HCT116 (cell line): ENCODE data around the gene KY. TPM values are rescaled to one million over a fixed set of nuclear protein-coding genes. Genes with fewer than 3 reads are reported as not detected.

Source experiments
- ATAC-seq: fragments of 200-7000 bp; cut with Tn5 transposase; 2 replicates; pipeline ENCODE4 v1.9.1; 2020; ENCODE audit warnings: mild to moderate bottlenecking, moderate library complexity
- BruUV-seq: library from RNA; stranded (reverse); fragments of 400-500 nt; replicated peaks from 2 replicates; lab custom pipeline; 2021; lab: Mats Ljungman, UMichigan
- CTCF ChIA-PET: fragments of 300-600 bp; sonication (Branson Sonifier 250); formaldehyde crosslinking; loops from one replicate; lab custom pipeline; 2021; ENCODE audit warnings: antibody characterized with exemption; lab: Charles Lee
- POLR2A ChIA-PET: fragments of 300-600, 350-600 bp; sonication (Branson Sonifier 250); formaldehyde crosslinking; loops from one replicate; lab custom pipeline; 2021; ENCODE audit warnings: antibody characterized with exemption; lab: Charles Lee
- RAD21 ChIA-PET, 2 experiments: fragments of 300-600 bp; sonication (Branson Sonifier 250); formaldehyde crosslinking; loops; one replicate each; lab custom pipeline; 2023; ENCODE audit warnings: low total read pairs in 2 of 2; ENCODE audit not compliant: uncharacterized antibody in 2 of 2, unreplicated experiment in 2 of 2, low non-redundant PET in 1 of 2; lab: Charles Lee
- DNase-seq: peaks from one replicate; pipeline ENCODE4 v3.0.0-alpha.2; 2010; ENCODE audit warnings: low read depth, low spot score
- H2AFZ ChIP-seq: fragments of 200-600 bp; shearing (Covaris generic), sonication (generic); 2 replicates; pipeline ENCODE4 v1.6.1; 2017; ENCODE audit warnings: low read depth, mixed run types, mixed read lengths, antibody characterized with exemption, low read length; ENCODE audit not compliant: poor library complexity, severe bottlenecking
- H3K27ac ChIP-seq: 2 replicates; pipeline ENCODE4 v1.5.1; 2012; ENCODE audit warnings: low read depth, low read length
- H3K27me3 ChIP-seq: fragments of 200-600 bp; sonication (generic); 2 replicates; pipeline ENCODE4 v1.6.1; 2016; ENCODE audit warnings: mixed run types, low read length, mixed read lengths; ENCODE audit not compliant: insufficient read depth
- H3K36me3 ChIP-seq, 2 experiments: fragments of 200-500 bp in 1 of 2; fragments of 200-600 bp in 1 of 2; sonication (Bioruptor generic) in 1 of 2; sonication (generic) in 1 of 2; 2 replicates each; pipeline versions ENCODE4 v1.5.1 to v1.6.1; 2014 to 2016; ENCODE audit warnings: low read length in 2 of 2, inconsistent platforms in 1 of 2, mixed read lengths in 1 of 2, mixed run types in 1 of 2; ENCODE audit not compliant: insufficient read depth in 2 of 2, control insufficient read depth in 1 of 2
- H3K4me1 ChIP-seq, 2 experiments: fragments of 200-600 bp in 1 of 2; sonication (generic) in 1 of 2; 2 replicates each; pipeline versions ENCODE4 v1.5.1 to v1.6.1; 2012 to 2017; ENCODE audit warnings: low read length in 2 of 2, inconsistent platforms in 1 of 2, mild to moderate bottlenecking in 1 of 2, mixed read lengths in 1 of 2, mixed run types in 1 of 2, moderate library complexity in 1 of 2; ENCODE audit not compliant: insufficient read depth in 2 of 2, control insufficient read depth in 1 of 2
- H3K4me2 ChIP-seq: fragments of 200-600 bp; sonication (generic); 2 replicates; pipeline ENCODE4 v1.6.1; 2017; ENCODE audit warnings: mixed run types, low read length, mixed read lengths
- H3K4me3 ChIP-seq, 2 experiments: fragments of 200-600 bp in 1 of 2; sonication (generic) in 1 of 2; replicated peaks in 1 of 2; 2 replicates each; pipeline ENCODE4 v1.5.1; 2011 to 2016; ENCODE audit warnings: low read length in 2 of 2, control low read depth in 1 of 2, low read depth in 1 of 2, mild to moderate bottlenecking in 1 of 2, mixed read lengths in 1 of 2, mixed run types in 1 of 2
- H3K79me2 ChIP-seq: fragments of 200-600 bp; sonication (generic); 2 replicates; pipeline ENCODE4 v1.6.1; 2017; ENCODE audit warnings: mild to moderate bottlenecking, mixed run types, low read length, moderate library complexity, mixed read lengths; ENCODE audit not compliant: insufficient read depth
- H3K9ac ChIP-seq: fragments of 200-600 bp; sonication (generic); 2 replicates; pipeline ENCODE4 v1.6.1; 2016; ENCODE audit warnings: low read length, mixed read lengths
- H3K9me2 ChIP-seq: fragments of 200-600 bp; sonication (generic), shearing (Covaris generic); 2 replicates; pipeline ENCODE4 v1.6.1; 2017; ENCODE audit warnings: mixed run types, mild to moderate bottlenecking, moderate library complexity; ENCODE audit not compliant: insufficient read depth
- H3K9me3 ChIP-seq, 2 experiments: fragments of 200-500 bp in 1 of 2; fragments of 200-600 bp in 1 of 2; sonication (Bioruptor generic) in 1 of 2; sonication (generic) in 1 of 2; 2 replicates each; pipeline ENCODE4 v1.6.1; 2014 to 2017; ENCODE audit warnings: low read length in 2 of 2, mixed read lengths in 2 of 2, inconsistent platforms in 1 of 2, low read depth in 1 of 2, mild to moderate bottlenecking in 1 of 2, mixed run types in 1 of 2, moderate library complexity in 1 of 2; ENCODE audit not compliant: control insufficient read depth in 1 of 2, insufficient read depth in 1 of 2
- H4K20me1 ChIP-seq: fragments of 200-600 bp; sonication (generic), shearing (Covaris generic); 2 replicates; pipeline ENCODE4 v1.6.1; 2017; ENCODE audit warnings: mixed run types, mild to moderate bottlenecking, moderate library complexity; ENCODE audit not compliant: insufficient read depth
- CBX3 ChIP-seq: IDR thresholded peaks from 2 replicates; pipeline ENCODE4 v1.6.1; 2012; ENCODE audit warnings: low read depth
- CEBPB ChIP-seq: IDR thresholded peaks from 2 replicates; pipeline ENCODE4 v1.6.1; 2012; ENCODE audit warnings: low read depth
- ELF1 ChIP-seq: IDR thresholded peaks from 2 replicates; pipeline ENCODE4 v1.6.1; 2012; ENCODE audit warnings: low read depth, borderline replicate concordance
- EZH2 ChIP-seq: fragments of 200-600 bp; sonication (generic); IDR thresholded peaks from 2 replicates; pipeline ENCODE4 v1.6.1; 2017; ENCODE audit warnings: antibody characterized with exemption, mixed run types
- EZH2phosphoT487 ChIP-seq: fragments of 200-600 bp; IDR thresholded peaks from 2 replicates; pipeline ENCODE4 v1.6.1; 2018; ENCODE audit warnings: antibody characterized with exemption, borderline replicate concordance
- FOSL1 ChIP-seq: IDR thresholded peaks from 2 replicates; pipeline ENCODE4 v1.6.1; 2012; ENCODE audit warnings: low read depth
- JUND ChIP-seq: IDR thresholded peaks from 2 replicates; pipeline ENCODE4 v1.6.1; 2012
- POLR2A ChIP-seq: IDR thresholded peaks from 2 replicates; pipeline ENCODE4 v1.7.0; 2011; ENCODE audit warnings: borderline replicate concordance; ENCODE audit not compliant: insufficient read depth, insufficient read length; ENCODE audit errors: extremely low read depth
- RAD21 ChIP-seq: IDR thresholded peaks from 2 replicates; pipeline ENCODE4 v1.6.1; 2012; ENCODE audit warnings: low read depth, mild to moderate bottlenecking
- SP1 ChIP-seq: IDR thresholded peaks from 2 replicates; pipeline ENCODE4 v1.6.1; 2012; ENCODE audit warnings: low read depth
- TCF7L2 ChIP-seq: IDR thresholded peaks from 2 replicates; pipeline ENCODE4 v1.7.0; 2011; ENCODE audit warnings: borderline replicate concordance, inconsistent platforms; ENCODE audit not compliant: insufficient read depth, insufficient read length; ENCODE audit errors: extremely low read depth
- YY1 ChIP-seq: IDR thresholded peaks from 2 replicates; pipeline ENCODE4 v1.6.1; 2011; ENCODE audit warnings: low read length, low read depth, moderate library complexity, mild to moderate bottlenecking; ENCODE audit not compliant: insufficient replicate concordance; ENCODE audit errors: extremely low read depth
- ZFX ChIP-seq: fragments of 450-650 bp; IDR thresholded peaks from 2 replicates; pipeline ENCODE4 v1.6.1; 2017
- intact Hi-C: fragments of 100-400 bp; cut with micrococcal nuclease; formaldehyde crosslinking; loops from 2 replicates; pipeline ENCODE4 v1.10.0; 2022
- total RNA-seq: library from RNA; stranded (reverse); gene quantifications from one replicate; pipeline ENCODE4 v1.2.1, GENCODE V29; 2021; ENCODE audit not compliant: unreplicated experiment
- TF ChIP-seq, protein P1 (sequence below): IDR thresholded peaks from 2 replicates; pipeline ENCODE4 v1.6.1; 2011; ENCODE audit warnings: mild to moderate bottlenecking, low read length, moderate library complexity; ENCODE audit not compliant: insufficient replicate concordance; ENCODE audit errors: extremely low read depth
- TF ChIP-seq, protein P2 (sequence below): IDR thresholded peaks from 2 replicates; pipeline ENCODE4 v1.6.1; 2012
- TF ChIP-seq, protein P3 (sequence below), 3 experiments: fragments of 200-600 bp in 1 of 3; sonication (generic) in 1 of 3; IDR thresholded peaks in 2 of 3; conservative IDR thresholded peaks in 1 of 3; 2 replicates each; pipeline ENCODE4 v1.5.1; 2012 to 2017; ENCODE audit warnings: low read depth in 2 of 3, low read length in 2 of 3, antibody characterized with exemption in 1 of 3, borderline replicate concordance in 1 of 3, control low read depth in 1 of 3, mild to moderate bottlenecking in 1 of 3, mixed read lengths in 1 of 3, mixed run types in 1 of 3, moderate library complexity in 1 of 3; ENCODE audit not compliant: insufficient read depth in 1 of 3

Gene KY
- total RNA-seq, 1 experiment from 2014 or later = not detected

DNA sequence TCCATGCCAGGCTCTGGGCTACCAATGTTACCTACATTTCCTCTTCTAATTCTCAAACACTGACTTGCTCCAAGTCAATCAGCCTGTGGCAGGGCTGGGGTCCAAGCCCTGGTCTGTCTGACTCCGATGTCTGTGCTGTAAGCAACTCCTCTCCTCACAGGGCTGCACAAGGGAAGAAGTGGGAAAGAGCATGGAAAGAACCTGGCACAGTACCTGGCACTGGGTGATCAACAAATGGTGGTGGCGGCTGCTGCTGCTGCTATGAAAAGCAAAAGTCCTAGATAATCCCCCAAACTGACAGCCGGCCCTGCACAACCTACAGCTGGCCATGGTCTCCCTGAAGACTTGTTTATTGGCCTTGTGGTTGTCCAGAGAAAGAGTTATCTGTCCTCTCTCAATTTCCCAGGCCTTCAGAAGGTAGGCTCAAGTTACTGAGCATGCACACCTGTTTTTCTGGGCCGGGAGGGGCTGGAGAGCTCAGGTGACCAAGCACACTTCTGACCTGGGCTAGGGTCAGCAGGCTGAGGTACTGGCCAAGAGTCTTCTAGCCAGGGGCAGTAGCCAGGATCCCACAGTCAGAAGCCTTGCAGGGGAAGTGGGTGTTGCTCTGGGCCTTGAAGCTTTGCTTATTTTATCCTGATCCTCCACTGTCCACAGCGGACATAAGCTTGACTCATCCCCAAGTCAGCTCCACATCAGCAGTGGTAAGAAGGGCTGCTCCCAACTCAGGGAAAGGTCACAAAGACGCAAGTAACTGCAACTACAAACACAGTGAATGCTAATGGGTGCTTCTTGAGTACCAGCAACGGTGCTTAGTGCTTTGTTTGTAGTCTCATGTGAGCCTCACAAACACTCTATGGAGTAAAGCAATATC is 35.3 kb upstream of the KY start:
- H4K20me1 ChIP-seq = no peaks in the 10 kb centered on the region
- BruUV-seq = no TSS peak
- H3K9me3 ChIP-seq = no peaks in the 10 kb centered on the region
- CTCF ChIA-PET = no interaction called here
- ATAC-seq (no peak), DNase-seq (no peak)
- no peak overlapping the region for H3K9ac ChIP-seq
- no peaks in the 10 kb centered on the region for H3K4me1 ChIP-seq
- no peaks in the 10 kb centered on the region for H3K36me3 ChIP-seq
- TF ChIP-seq EZH2phosphoT487 (no peak), RAD21 (no peak), JUND (no peak), YY1 (no peak), CEBPB (no peak), EZH2 (no peak)
- H3K79me2 ChIP-seq = no peaks in the 10 kb centered on the region
- POLR2A ChIA-PET = no interaction called here
- no peaks in the 10 kb centered on the region for H3K9me2 ChIP-seq
- RAD21 ChIA-PET = no interaction called here
- H3K4me3 ChIP-seq = no peak overlapping the region
- peaks cover 25% of the 10 kb centered on the region for H3K27me3 ChIP-seq
- no peak overlapping the region for H3K27ac ChIP-seq
- no peak overlapping the region for H3K4me2 ChIP-seq
- no peak overlapping the region for H2AFZ ChIP-seq
- intact Hi-C loops = no loop called here

DNA sequence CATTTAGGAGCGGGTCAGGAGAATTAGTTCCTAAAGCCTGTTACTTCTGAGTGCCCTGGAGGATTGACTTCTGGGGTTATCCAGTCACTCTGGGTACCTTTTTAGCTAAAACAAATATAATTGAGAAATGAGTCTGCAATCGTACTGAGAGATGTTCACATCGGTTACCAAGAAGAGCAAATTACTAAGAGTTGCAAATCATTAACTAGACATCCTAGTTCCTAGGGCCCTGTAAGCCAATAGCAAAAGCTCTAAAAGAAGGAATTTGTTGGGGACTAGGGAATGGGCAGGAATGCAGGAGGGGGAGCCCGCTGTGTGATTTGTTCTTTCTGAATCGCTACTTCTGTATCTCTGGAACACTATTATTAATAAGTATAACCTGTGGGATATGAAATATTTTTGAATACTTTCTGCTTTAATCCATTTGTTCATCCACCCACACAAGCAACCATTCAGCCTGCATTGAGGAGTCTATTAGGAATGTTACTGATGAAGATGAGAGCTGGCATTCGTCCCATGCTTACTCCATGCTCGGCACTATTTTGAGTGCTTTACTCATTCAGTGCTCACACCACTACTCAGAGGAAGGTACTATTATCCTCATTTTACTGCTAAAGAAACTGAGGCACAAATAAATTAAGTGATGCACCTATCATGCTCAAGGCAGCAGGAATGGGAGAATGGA is 31.5 kb upstream of the KY start:
- POLR2A ChIA-PET = no interaction called here
- peaks cover 13% of the 10 kb centered on the region; the same call in 1 of the 2 replicates for H3K27me3 ChIP-seq
- RAD21 ChIA-PET = no interaction called here
- no peaks in the 10 kb centered on the region for H4K20me1 ChIP-seq
- no peak overlapping the region for H3K4me2 ChIP-seq
- BruUV-seq = no TSS peak
- H3K4me1 ChIP-seq = no peaks in the 10 kb centered on the region
- no peaks in the 10 kb centered on the region for H3K9me2 ChIP-seq
- H3K36me3 ChIP-seq = no peaks in the 10 kb centered on the region
- CTCF ChIA-PET = no interaction called here
- no peaks in the 10 kb centered on the region for H3K9me3 ChIP-seq
- no peak overlapping the region for H3K4me3 ChIP-seq
- no peak overlapping the region for H3K9ac ChIP-seq
- ATAC-seq (no peak), DNase-seq (no peak)
- H2AFZ ChIP-seq = no peak overlapping the region
- no peak overlapping the region for H3K27ac ChIP-seq
- intact Hi-C loops = no loop called here
- no peaks in the 10 kb centered on the region for H3K79me2 ChIP-seq
- TF ChIP-seq CEBPB (no peak), CBX3 (no peak), TCF7L2 (no peak), SP1 (no peak), ELF1 (no peak), ZFX (no peak), FOSL1 (no peak), POLR2A (no peak)
- TF ChIP-seq, protein P1, sequence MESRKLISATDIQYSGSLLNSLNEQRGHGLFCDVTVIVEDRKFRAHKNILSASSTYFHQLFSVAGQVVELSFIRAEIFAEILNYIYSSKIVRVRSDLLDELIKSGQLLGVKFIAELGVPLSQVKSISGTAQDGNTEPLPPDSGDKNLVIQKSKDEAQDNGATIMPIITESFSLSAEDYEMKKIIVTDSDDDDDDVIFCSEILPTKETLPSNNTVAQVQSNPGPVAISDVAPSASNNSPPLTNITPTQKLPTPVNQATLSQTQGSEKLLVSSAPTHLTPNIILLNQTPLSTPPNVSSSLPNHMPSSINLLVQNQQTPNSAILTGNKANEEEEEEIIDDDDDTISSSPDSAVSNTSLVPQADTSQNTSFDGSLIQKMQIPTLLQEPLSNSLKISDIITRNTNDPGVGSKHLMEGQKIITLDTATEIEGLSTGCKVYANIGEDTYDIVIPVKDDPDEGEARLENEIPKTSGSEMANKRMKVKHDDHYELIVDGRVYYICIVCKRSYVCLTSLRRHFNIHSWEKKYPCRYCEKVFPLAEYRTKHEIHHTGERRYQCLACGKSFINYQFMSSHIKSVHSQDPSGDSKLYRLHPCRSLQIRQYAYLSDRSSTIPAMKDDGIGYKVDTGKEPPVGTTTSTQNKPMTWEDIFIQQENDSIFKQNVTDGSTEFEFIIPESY = no peak
- TF ChIP-seq, protein P2, sequence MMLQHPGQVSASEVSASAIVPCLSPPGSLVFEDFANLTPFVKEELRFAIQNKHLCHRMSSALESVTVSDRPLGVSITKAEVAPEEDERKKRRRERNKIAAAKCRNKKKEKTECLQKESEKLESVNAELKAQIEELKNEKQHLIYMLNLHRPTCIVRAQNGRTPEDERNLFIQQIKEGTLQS = no peak
- TF ChIP-seq, protein P3, sequence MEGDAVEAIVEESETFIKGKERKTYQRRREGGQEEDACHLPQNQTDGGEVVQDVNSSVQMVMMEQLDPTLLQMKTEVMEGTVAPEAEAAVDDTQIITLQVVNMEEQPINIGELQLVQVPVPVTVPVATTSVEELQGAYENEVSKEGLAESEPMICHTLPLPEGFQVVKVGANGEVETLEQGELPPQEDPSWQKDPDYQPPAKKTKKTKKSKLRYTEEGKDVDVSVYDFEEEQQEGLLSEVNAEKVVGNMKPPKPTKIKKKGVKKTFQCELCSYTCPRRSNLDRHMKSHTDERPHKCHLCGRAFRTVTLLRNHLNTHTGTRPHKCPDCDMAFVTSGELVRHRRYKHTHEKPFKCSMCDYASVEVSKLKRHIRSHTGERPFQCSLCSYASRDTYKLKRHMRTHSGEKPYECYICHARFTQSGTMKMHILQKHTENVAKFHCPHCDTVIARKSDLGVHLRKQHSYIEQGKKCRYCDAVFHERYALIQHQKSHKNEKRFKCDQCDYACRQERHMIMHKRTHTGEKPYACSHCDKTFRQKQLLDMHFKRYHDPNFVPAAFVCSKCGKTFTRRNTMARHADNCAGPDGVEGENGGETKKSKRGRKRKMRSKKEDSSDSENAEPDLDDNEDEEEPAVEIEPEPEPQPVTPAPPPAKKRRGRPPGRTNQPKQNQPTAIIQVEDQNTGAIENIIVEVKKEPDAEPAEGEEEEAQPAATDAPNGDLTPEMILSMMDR (IDR thresholded peaks at IDR 0.05 in 2 of 3, conservative IDR thresholded peaks at IDR 0.05 in 1 of 3; ENCODE audit: borderline replicate concordance in 1 of 3, insufficient read depth in 1 of 3, low read depth in 2 of 3, low read length in 2 of 3) = no peak
